ENCODE data around the gene ZC3H4. TPM values are rescaled to one million over a fixed set of nuclear protein-coding genes. Genes with fewer than 3 reads are reported as not detected.

The ZC3H4 gene
- total and polyA plus RNA-seq, 2 donors from 2014 or later = 5.7 to 55.2 TPM

- no peak for TF ChIP-seq CTCF (IDR thresholded peaks at IDR 0.05; ENCODE audit: borderline replicate concordance, extremely low read depth, insufficient read depth)
- no peak for FAIRE-seq
These were observed 74.2 kb downstream of the ZC3H4 start for GRCh38 chr19:47039239-47039874.

GRCh38 chr19:47037766-47038165, 75.8 kb downstream of the ZC3H4 start:
- H3K9ac ChIP-seq (ENCODE audit: low read length in 3 of 3) = no peak overlapping the region
- intact Hi-C loops (cut with DNase I) = no loop called here
- H3K36me3 ChIP-seq (ENCODE audit: control insufficient read depth in 2 of 3, insufficient read depth in 3 of 3, low read length in 3 of 3) = no peaks in the 10 kb centered on the region
- no peaks in the 10 kb centered on the region for H3K9me3 ChIP-seq (ENCODE audit: control insufficient read depth in 2 of 3, insufficient read depth in 1 of 3, low read length in 3 of 3)
- no peak for TF ChIP-seq CTCF (IDR thresholded peaks at IDR 0.05; ENCODE audit: borderline replicate concordance, extremely low read depth, insufficient read depth)
- no peak overlapping the region for H3K27ac ChIP-seq (ENCODE audit: low read depth in 2 of 2, low read length in 2 of 2)
- H3K4me3 ChIP-seq (ENCODE audit: low read length in 3 of 3) = no peak overlapping the region
- DNase-seq (no peak), FAIRE-seq (no peak)
- H3K27me3 ChIP-seq (ENCODE audit: control insufficient read depth, insufficient read depth, low read length) = no peaks in the 10 kb centered on the region
- peaks cover 0 to 4% (median 3%) of the 10 kb centered on the region in 3 donors for H3K4me1 ChIP-seq (ENCODE audit: control insufficient read depth in 2 of 3, insufficient read depth in 2 of 3, low read depth in 1 of 3, low read length in 3 of 3)

More at GRCh38 chr19:47039239-47039874, 74.2 kb downstream of the ZC3H4 start:
- DNase-seq = no peak
- no peaks in the 10 kb centered on the region for H3K9me3 ChIP-seq (ENCODE audit: control insufficient read depth in 2 of 3, insufficient read depth in 1 of 3, low read length in 3 of 3)
- H3K4me1 ChIP-seq (ENCODE audit: control insufficient read depth in 2 of 3, insufficient read depth in 2 of 3, low read depth in 1 of 3, low read length in 3 of 3) = peaks cover 0 to 4% (median 3%) of the 10 kb centered on the region in 3 donors
- H3K4me3 ChIP-seq (ENCODE audit: low read length in 3 of 3) = no peak overlapping the region
- no peaks in the 10 kb centered on the region for H3K27me3 ChIP-seq (ENCODE audit: control insufficient read depth, insufficient read depth, low read length)
- intact Hi-C loops (cut with DNase I) = no loop called here
- no peak overlapping the region for H3K9ac ChIP-seq (ENCODE audit: low read length in 3 of 3)
- no peak overlapping the region for H3K27ac ChIP-seq (ENCODE audit: low read depth in 2 of 2, low read length in 2 of 2)
- H3K36me3 ChIP-seq (ENCODE audit: control insufficient read depth in 2 of 3, insufficient read depth in 3 of 3, low read length in 3 of 3) = no peaks in the 10 kb centered on the region

GRCh38 chr19:47036097-47036651, 77.4 kb downstream of the ZC3H4 start:
- intact Hi-C loops (cut with DNase I) = no loop called here
- Histone ChIP-seq H3K9me3 (ENCODE audit: control insufficient read depth in 2 of 3, insufficient read depth in 1 of 3, low read length in 3 of 3) (no peaks in the 10 kb centered on the region), H3K27ac (ENCODE audit: low read depth in 2 of 2, low read length in 2 of 2) (peak overlapping the region in 1 of 2 donors; percentile 16), H3K27me3 (ENCODE audit: control insufficient read depth, insufficient read depth, low read length) (no peaks in the 10 kb centered on the region), H3K36me3 (ENCODE audit: control insufficient read depth in 2 of 3, insufficient read depth in 3 of 3, low read length in 3 of 3) (no peaks in the 10 kb centered on the region), H3K9ac (ENCODE audit: low read length in 3 of 3) (peak overlapping the region in 2 of 3 donors; percentile 30 to 57), H3K4me1 (ENCODE audit: control insufficient read depth in 2 of 3, insufficient read depth in 2 of 3, low read depth in 1 of 3, low read length in 3 of 3) (peaks cover 0 to 4% (median 3%) of the 10 kb centered on the region in 3 donors), H3K4me3 (ENCODE audit: low read length in 3 of 3) (peak overlapping the region; percentile 55 to 65 (median 61))
- FAIRE-seq = no peak
- TF ChIP-seq CTCF (IDR thresholded peaks at IDR 0.05; ENCODE audit: borderline replicate concordance, extremely low read depth, insufficient read depth) = no peak
- peak in 3 of 5 donors; percentile 51 to 72 (median 71) for DNase-seq

Data from kidney (tissue), 14 donors.